Testis (tissue), 2 donors: ENCODE results near the gene TNFSF11.

Experiments used
- CTCF ChIP-seq, 3 experiments: fragments of 450-650 bp in 2 of 3; fragments of 200-600 bp in 1 of 3; sonication (generic) in 1 of 3; IDR thresholded peaks; one replicate each; pipeline ENCODE4 v1.5.1; 2016 to 2019; ENCODE audit warnings: antibody characterized with exemption in 3 of 3, mild to moderate bottlenecking in 2 of 3, moderate library complexity in 1 of 3
- POLR2A ChIP-seq: fragments of 450-650 bp; IDR thresholded peaks from one replicate; pipeline ENCODE4 v1.6.1; 2017; ENCODE audit warnings: antibody characterized with exemption, mild to moderate bottlenecking, moderate library complexity

- TF ChIP-seq POLR2A (no peak), CTCF (IDR thresholded peaks at IDR 0.05) (no peak)
These were observed 64.1 kb downstream of the TNFSF11 start for GRCh38 chr13:42638101-42638500.
